ENCODE results near the gene RNU7-1.

Gene RNU7-1

GRCh38 chr12:6929466-6930452 lies 13.9 kb upstream of the RNU7-1 start:
- TF ChIP-seq, protein P1, sequence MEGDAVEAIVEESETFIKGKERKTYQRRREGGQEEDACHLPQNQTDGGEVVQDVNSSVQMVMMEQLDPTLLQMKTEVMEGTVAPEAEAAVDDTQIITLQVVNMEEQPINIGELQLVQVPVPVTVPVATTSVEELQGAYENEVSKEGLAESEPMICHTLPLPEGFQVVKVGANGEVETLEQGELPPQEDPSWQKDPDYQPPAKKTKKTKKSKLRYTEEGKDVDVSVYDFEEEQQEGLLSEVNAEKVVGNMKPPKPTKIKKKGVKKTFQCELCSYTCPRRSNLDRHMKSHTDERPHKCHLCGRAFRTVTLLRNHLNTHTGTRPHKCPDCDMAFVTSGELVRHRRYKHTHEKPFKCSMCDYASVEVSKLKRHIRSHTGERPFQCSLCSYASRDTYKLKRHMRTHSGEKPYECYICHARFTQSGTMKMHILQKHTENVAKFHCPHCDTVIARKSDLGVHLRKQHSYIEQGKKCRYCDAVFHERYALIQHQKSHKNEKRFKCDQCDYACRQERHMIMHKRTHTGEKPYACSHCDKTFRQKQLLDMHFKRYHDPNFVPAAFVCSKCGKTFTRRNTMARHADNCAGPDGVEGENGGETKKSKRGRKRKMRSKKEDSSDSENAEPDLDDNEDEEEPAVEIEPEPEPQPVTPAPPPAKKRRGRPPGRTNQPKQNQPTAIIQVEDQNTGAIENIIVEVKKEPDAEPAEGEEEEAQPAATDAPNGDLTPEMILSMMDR (IDR thresholded peaks at IDR 0.05), result no peak

DNA sequence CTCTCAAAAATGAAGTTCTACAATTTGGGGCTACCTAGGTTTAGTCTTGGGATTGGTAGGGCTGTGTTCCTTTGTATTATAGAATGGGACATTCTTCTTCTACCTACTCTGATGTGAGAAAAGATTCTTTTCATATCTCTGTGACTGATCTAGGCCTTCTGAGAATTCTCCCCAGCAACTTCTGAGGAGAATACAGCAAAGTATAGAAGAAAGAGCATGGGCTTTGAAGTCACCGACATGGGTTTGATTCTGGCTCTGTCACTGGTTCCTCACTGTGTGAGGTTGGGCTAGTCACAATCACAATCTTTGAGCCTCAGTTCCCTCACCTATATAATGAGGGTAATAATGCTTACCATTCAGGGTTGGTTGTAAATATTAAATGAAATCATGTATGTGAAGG lies 10.8 kb upstream of the RNU7-1 start:
- TF ChIP-seq, protein P1 (IDR thresholded peaks at IDR 0.05), result no peak

DNA sequence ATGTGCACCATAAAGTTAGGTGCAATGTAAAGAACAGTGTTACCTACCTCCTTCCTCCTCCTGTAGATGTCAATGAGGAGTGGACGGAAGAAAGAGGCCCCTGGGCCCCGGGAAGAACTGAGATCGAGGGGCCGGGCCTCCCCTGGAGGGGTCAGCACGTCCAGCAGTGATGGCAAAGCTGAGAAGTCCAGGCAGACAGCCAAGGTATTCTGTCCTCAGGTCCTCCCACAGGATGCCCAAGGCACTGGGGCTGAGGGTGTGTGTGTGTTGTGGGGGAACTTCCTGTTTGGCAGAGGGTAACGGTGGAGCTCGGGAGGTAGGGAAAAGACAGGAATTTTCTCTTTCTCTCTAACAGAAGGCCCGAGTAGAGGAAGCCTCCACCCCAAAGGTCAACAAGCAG lies 9.5 kb upstream of the RNU7-1 start:
- TF ChIP-seq, protein P1 (IDR thresholded peaks at IDR 0.05), result no peak

- TF ChIP-seq, protein P1 (IDR thresholded peaks at IDR 0.05), result no peak
Measured at GRCh38 chr12:6935371-6936193, 8.0 kb upstream of the RNU7-1 start.

DNA sequence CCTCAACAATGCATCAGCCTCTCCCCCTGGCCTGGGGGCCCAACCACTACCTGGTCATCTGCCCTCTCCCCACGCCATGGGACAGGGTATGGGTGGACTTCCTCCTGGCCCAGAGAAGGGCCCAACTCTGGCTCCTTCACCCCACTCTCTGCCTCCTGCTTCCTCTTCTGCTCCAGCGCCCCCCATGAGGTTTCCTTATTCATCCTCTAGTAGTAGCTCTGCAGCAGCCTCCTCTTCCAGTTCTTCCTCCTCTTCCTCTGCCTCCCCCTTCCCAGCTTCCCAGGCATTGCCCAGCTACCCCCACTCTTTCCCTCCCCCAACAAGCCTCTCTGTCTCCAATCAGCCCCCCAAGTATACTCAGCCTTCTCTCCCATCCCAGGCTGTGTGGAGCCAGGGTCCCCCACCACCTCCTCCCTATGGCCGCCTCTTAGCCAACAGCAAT lies 7.4 kb upstream of the RNU7-1 start:
- TF ChIP-seq, protein P1 (IDR thresholded peaks at IDR 0.05), result no peak

GRCh38 chr12:6936636-6937480 lies 6.8 kb upstream of the RNU7-1 start:
- TF ChIP-seq, protein P1 (IDR thresholded peaks at IDR 0.05), result no peak

Measured in LNCAP (cell line).